HS-27A (cell line): ENCODE measurements around the gene MPPE1.
A peak's percentile ranks its signal among the peaks of the same experiment; 100 is the strongest.
"Not testable (repeated sequence)": the region's sequence is repeated elsewhere in the genome, so short reads cannot be mapped to it uniquely, and the experiment has no call there.

Source experiments
- DNase-seq: peaks from one replicate; pipeline ENCODE4 v3.0.0-alpha.2; 2012; ENCODE audit warnings: low read depth, missing footprints

Gene MPPE1

DNA sequence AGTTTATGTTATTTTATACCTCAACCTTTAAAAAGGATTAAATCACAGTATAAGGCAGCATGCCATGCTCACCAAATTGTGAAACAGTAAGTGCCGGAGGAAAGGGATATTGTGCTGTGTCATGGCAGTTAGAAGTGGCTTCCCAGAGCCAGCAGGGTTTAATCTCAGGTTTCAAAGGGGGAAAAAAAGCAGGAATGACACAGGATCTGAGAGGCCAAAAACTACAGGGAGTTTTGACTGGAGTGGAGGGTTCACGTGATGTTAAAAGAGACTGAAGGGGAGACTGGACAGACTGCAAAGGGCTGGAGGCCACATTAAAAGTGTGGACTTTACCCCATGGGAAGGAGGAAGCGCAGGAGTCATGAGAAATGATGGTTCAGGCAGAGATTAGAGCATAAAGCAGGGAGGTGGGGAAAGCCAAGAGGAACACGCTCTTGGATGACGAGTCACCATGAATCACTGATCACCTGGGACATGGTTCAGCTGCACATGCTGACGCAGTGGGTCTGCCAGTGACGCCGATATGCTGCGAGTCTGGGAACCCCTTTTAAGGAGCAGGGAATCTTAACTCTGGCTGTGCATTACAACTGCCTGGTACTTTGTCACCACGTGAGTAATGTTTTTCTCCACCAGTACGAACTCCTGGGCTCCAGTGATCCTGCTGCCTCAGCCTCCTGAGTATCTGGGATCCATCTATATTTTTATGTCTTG, 50.8 kb downstream of the MPPE1 start:
- DNase-seq = peak; percentile 96

DNA sequence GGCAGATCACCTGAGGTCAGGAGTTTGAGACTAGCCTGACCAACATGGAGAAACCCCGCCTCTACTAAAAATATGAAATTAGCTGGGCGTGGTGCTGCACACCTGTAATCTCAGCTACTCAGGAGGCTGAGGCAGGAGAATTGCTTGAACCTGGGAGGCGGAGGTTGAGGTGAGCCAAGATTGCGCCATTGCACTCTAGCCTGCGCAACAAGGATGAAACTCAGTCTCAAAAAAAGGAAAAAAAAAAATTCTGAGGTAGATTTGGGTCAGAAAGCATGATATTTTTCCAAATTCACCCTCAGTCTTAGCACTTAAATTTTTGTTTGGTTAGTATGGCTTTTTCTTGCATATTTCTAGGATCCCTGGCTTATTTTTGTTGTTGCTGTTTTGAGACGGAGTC, 53.6 kb downstream of the MPPE1 start:
- not testable (repeated sequence) for DNase-seq

DNA sequence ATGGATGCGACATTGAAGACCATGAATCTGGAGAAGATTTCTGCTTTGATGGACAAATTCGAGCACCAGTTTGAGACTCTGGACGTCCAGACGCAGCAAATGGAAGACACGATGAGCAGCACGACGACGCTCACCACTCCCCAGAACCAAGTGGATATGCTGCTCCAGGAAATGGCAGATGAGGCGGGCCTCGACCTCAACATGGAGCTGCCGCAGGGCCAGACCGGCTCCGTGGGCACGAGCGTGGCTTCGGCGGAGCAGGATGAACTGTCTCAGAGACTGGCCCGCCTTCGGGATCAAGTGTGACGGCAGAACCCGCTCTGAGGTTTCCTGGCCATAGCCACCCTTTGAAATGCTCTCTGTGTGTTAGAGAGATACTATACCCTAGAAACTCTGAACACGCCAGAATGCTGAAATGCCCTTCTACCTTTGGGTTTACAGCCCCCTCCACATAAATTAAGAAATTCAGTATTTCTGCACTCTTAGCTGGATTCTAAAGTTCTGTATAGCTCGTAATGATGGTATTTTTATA, 56.2 kb downstream of the MPPE1 start:
- no peak for DNase-seq

DNA sequence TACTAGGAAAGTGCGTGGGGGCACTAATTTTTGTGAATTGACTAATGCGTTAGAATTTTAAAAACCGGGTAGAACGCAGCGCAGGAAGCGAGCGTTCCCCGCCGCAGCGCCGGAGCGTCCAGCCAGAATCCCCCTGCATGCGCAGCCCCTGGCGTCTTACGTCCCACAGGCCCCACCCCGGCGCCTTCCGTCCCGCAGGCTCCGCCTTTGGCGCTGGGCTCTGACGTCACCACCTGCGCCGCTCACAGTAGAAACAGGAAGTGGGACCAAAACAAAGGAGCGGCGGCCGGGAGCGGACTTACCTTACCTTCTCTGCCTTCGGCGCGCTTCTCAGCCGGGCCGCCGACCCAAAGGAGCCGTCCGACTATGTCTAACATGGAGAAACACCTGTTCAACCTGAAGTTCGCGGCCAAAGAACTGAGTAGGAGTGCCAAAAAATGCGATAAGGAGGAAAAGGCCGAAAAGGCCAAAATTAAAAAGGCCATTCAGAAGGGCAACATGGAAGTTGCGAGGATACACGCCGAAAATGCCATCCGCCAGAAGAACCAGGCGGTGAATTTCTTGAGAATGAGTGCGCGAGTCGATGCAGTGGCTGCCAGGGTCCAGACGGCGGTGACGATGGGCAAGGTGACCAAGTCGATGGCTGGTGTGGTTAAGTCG, 56.8 kb downstream of the MPPE1 start, which contains the start of gene CHMP1B:
CHMP1B (plus strand) TSS at position 268 of the 660 bp plus-strand sequence; CDS start at position 367, 99 bp downstream.
- peak; percentile 91 for DNase-seq

DNA sequence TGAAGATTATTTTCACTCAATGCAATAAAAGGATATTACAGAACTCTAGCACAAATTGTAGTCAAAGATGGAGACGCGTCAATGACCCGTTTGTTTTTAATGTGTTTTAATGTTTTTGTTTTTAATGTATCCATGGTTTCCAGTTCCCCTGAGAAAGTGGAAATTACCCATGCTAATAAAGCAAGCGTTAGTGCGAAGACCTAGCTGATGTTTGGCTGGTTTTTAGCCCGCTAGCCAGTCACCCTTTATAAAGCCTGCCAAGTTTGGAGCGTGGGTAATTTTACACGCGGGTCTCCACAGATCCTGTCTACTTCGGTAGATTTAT, 57.3 kb downstream of the MPPE1 start:
- DNase-seq = no peak

DNA sequence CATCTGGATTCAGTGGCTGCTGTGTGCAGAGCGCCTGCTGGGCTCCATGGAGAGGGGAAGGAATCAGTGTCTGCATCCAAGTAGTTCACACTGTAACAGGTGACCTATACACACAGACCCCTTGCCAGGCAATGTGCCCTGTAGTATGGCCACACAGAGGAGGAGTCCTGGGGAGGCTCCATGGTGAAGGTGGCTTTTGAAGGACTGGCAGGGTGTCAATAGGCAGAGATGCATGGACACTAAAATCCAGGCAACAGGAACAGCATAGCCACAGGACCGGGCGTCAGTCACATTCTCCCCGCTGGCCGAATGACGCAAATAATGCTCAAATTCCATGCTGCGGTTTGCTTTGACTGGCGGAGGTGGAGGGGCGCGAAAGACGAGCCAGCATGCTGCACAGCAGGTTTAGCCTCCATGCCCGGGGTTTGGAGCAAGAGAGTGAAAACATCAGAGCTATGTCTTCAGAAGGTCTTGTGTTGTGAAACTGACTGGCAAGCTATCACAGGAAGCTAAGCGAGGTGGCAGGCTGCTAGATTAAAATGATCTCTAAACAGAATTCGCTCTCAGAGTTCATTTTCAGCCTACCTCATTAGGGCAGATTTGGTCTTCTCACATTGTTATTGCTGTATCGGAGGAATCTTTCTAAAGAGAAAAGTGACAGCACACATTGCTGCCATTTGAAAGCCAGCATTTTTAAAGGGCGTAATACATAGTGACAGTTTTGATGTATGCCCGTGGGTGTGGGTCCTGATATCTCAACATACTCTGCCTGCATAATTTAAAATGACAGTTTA, 58.1 kb downstream of the MPPE1 start:
- DNase-seq = peak; percentile 85

DNA sequence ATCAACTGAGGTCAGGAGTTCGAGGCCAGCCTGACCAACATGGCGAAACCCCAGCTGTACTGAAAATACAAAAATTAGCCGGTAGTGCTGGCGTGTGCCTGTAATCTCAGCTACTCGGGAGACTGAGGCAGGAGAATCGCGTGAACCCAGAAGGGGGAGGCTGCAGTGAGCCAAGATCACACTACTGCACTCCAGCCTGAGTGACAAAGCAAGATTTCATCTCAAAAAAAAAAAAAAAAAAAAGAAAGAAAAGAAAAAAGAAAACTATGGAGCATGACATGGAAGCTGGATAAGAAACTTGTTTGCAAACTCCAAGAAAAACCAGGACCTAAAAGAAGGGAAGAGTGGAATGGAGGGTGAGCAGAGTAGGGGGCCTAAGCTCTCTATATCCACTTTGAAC, 58.8 kb downstream of the MPPE1 start:
- no peak for DNase-seq

DNA sequence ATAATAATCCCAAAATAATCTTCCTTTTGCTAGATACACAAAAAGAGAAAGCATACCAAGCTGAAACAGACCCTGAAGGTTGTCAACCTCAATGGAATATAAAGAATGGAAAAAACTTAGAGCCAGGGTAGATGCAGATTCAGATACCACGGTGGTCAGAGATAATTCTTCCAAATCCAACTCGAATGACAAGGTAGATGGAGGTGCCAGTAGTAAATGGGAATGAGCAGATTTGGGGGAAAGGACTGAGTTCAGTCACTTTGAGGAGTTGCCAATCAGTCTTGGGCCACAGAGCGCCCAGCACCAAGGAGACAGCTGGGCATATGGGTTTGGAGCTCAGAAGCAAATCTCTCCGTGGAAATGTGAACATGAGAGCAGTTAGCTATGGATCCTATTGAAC, 60.3 kb downstream of the MPPE1 start:
- DNase-seq = no peak

DNA sequence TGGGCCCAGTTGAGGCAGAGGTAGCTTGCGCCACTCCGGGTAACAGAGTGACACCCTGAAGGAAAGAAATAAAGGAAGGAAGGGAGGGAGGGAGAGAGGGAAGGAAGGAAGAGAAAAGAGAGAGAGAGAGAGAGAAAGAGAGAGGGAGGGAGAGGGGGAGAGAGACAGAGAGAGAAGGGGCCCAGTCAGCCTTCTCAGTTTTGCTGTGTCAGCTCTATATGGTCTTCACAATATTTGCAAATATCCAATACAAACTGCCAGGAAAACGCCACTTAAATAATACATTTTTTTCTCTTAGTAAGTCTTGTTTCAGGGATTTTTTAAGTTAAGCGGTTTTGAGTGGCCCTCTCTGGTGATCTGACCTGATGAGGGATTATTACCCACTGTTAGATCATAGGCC, 62.5 kb downstream of the MPPE1 start:
- no peak for DNase-seq

DNA sequence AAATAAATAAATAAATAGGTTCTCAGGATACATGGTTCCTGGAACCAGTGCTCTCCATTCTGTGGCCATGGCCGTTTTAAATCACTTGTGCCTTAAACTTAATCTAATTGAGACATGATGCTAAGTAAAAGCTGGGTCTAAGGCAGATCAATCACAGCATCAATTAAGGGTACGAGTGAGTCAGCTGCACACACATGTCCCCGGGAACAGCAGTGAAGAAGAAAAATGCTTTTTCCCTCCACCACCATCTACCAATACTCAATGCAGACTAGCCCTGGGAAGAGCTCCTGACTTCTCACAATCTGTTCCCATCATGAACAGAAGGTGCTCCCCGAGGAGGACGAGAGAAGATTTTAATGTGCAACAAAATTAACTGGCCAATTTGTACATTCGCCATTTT, 63.7 kb downstream of the MPPE1 start:
- DNase-seq = no peak

DNA sequence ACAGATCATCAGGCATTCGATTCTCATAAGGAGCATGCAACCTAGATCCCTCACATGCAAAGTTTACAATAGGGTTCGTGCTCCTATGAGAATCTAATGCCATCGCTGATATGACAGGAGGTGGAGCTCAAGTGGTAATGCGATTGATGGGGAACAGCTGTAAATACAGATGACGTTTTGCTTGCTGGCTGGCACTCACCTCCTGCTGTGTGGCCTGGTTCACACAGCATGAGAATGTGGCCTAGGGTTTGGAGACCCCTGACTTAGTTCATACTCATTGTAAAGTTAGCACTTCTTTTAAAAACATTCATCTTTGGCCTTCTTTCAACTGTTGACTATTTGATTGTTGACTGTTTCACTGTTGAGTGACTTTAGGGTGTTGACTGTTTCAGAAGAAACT, 65.6 kb downstream of the MPPE1 start:
- no peak for DNase-seq

DNA sequence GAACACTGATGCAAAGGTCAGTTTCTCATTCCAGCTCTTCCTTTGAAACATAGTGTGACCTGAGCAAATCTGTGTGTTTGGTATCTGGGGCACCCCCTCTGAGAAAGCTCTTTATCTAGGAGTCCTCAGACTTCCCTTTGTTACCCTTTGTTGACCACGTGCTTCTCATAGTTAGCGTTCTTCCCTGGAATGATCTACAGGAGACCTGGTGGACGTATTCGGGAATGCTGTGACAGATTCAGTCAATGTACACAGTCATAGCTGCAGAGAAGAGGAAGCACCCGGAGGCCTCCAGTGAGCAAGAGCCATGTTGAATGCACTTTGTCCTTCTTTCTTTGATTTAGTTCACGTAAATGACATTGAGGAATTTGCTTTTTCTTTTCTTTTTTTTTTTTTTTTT, 67.6 kb downstream of the MPPE1 start:
- no peak for DNase-seq

DNA sequence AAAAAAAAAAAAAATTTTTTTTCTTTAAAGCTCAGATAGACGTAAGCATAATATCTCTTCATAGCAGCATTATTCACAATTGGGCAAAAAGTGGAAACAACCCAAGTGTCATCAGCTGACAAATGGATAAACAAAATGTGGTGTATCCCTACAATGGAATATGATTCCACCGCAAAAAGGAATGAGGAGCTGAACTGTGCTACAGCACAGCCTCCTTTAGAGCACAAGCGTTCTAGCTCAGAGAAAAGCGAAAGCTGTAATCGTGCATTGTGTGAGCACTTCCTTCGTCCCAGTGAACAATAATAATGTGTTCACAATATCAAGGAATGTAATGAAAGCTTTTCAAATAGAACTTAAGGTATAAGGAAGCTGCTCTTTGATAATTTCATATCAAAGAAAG, 68.6 kb downstream of the MPPE1 start:
- no peak for DNase-seq

DNA sequence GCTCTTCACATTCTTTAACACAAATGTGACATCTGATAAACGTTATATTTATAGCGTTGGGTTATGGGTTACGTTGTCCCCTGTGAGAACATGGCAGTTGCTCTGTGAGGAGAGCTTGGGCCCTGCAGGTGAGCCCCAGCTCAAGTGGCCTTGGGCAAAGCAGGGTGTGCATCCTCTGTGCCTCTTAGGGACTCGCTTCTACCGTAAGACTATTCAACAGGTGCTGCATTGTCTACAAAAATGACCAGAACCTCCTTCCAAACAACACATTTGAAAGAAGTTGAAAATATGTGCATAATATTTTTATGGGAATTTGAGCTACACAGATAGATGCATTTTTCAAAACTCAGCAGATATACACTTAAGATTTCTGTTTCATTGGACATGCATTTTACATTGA, 73.3 kb downstream of the MPPE1 start:
- no peak for DNase-seq
